Femur (tissue), 1 donor: ENCODE measurements around the gene FBXW7.

Experiments
- DNase-seq: peaks from one replicate; pipeline ENCODE4 v3.0.0-alpha.2; 2017

The FBXW7 gene

GRCh38 chr4:152273343-152273742 is 262.5 kb downstream of the FBXW7 start:
- no peak for DNase-seq
